LNCAP (cell line): ENCODE measurements around the gene SHROOM3.

Source experiments
- CTCF ChIP-seq: fragments of 450-650 bp; IDR thresholded peaks from 2 replicates; pipeline ENCODE4 v1.5.1; 2017; ENCODE audit warnings: mild to moderate bottlenecking

Gene SHROOM3

DNA sequence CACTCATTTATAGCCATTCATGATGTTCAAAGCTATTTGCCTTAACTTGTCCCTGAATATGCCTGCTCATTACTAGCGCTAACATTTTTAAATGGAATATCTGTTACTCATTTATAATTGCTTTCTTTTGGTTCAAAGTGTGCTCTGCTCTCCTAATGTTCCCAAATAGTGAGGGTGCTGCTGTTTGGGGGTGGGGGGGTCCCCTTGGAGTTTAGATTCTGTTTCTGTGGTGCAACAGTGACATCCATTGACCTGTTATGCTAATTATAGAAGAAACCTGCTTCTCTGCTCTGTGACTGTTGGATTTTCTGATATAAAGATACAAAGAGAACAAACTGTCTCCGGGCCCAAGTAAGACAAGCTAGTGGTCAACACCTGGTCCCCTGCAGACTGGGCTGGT, 222.4 kb downstream of the SHROOM3 start:
- no peak for TF ChIP-seq CTCF

DNA sequence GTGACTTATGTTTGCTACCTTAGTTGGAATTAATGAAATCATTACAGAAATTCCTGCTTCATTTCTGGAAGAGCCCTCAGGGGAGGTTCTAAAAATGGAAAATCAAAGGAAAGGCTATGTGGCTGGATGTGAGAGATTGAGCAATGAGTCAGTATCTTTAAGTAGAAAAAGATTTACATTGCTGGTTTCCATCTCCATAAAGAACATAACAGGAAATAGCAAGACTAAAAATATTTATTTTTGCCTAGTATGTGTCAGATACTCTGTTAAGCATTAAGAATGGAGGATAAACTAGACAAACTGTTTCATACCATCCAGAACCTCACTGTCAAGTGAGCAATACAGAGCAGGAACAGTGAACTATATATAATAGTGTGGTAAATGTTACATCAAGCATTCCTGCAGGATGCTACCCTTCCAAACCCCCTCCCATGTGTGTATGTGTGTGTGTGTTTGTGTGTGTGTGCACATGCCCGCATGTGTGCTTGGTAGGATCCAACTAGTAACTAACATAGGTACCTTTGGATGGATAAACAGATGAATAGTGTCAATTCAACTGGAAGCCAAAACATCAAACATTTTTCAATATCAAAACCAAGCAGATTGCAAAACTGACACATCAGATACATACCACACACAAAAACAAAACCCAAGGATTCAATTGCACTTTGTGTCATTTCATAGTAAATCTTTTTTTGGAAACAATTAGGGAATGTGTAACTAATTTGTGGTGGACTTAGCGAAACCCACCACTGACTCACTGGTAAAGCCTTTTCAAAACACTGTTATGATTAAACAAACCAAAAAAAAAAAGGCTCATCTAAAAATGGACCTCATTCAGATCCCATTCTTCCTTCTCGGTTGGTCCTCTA, 223.4 kb downstream of the SHROOM3 start:
- TF ChIP-seq CTCF: no peak

DNA sequence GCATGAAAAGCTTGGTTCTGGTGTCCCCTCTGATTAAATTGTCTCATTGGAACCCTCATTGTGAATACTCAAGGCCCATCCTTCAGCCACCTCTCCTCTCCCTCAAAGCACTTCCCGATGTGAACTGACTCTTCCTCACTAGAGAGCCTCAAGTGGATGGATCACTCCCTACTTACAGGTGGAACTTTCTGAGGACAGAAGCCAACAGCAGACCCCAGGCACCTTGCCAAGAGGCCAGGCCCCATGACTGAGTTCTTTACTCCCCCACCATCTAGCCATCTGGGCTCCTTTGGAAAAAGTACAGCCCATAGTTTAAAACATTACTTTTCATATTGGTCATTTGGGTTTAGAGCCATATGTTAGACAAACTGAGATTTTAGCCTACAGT, 224.1 kb downstream of the SHROOM3 start:
- no peak for TF ChIP-seq CTCF

GRCh38 chr4:76663824-76664223, 228.8 kb downstream of the SHROOM3 start:
- no peak for TF ChIP-seq CTCF

DNA sequence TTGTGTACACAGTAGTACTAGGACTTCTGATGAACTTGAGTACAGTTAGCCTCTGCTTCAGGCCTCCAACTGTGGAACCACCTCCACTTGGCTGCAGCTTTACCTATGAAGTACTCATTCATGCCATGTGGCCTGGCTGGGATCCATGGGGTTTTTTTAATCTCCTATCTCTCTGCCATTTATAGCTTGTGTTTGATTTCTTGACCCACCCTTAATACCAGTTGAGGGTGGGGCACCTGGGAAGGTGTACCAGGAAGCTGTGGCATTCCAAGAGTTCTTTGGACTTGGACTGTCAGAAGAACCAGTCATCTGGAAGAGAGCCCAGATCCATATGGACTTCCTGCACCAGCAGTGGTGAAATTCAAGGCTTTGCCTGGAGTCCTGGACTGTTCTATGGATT, 230.1 kb downstream of the SHROOM3 start:
- TF ChIP-seq CTCF: no peak

DNA sequence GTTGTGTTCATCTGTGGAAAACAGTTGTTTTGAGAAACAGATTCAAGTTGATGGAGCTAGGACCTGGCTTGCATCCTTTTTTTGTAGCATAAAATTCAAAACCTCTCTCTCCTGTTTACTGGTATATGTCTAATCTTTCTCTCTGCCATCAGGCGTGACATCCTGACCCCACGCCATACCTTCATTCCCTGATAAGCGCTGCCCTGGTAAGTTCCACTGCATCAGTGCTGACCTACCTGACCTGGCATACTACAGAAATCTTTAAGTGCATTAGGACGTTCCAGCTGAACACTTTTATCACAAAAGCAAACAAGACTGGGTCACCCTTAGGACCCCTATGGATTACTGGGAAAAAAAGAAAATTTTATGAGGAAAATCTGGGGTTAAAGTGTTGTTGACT, 230.7 kb downstream of the SHROOM3 start:
- TF ChIP-seq CTCF: no peak

DNA sequence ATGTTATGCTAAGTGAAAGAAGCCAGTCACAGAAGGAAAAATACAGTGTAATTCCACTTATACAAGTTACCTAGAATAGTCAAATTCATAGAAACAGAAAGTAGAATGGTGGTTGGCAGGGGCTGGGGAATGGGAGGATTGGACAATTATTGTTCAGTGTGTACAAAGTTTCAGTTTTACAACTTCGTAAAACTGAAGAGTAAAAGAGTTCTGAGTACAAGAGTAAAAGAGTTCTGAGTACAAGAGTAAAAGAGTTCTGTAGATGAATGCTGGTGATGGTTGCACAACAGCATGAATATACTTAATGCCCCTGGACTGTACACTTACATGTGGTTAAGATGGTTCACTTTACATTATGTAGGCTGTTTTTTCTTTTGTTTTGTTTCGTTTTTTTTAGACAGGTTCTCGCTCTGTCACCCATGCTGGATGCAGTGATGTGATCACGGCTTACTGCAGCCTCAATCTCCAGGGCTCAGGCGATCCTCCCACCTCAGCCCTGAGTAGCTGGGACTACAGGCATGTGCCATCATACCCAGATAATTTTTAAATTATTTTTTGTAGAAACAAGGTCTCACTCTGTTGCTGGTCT, 232.0 kb downstream of the SHROOM3 start:
- TF ChIP-seq CTCF: no peak
